A549 (cell line): ENCODE data around the gene LMO2. TPM values are rescaled to one million over a fixed set of nuclear protein-coding genes. Genes with fewer than 3 reads are reported as not detected.

ENCODE experiments used
- ATAC-seq, 2 experiments: fragments of 200-7000 bp in 1 of 2; fragments of >200 bp in 1 of 2; cut with Nextera tagmentation in 1 of 2; cut with Tn5 transposase in 1 of 2; 3 replicates each; pipeline versions ENCODE4 v1.8.0 to v1.9.1; 2018 to 2020; ENCODE audit warnings: mild to moderate bottlenecking in 1 of 2, moderate library complexity in 1 of 2
- CTCF ChIA-PET: fragments of 300-600 bp; sonication (Branson Sonifier 250); formaldehyde crosslinking; extraction: SDS; loops from one replicate; lab custom pipeline; 2021; ENCODE audit warnings: antibody characterized with exemption, inconsistent platforms; lab: Yijun Ruan, JAX
- POLR2A ChIA-PET: fragments of 350-600 bp; formaldehyde crosslinking; extraction: SDS; loops from one replicate; lab custom pipeline; 2021; ENCODE audit warnings: antibody characterized with exemption, inconsistent platforms; lab: Yijun Ruan, JAX
- DNase-seq, 2 experiments: peaks; one replicate each; pipeline versions ENCODE4 v3.0.0 to v3.0.0-alpha.2; 2011 to 2016; ENCODE audit warnings: low read depth in 1 of 2, low spot score in 1 of 2
- FAIRE-seq: peaks from 2 replicates; lab custom pipeline; 2011; peaks lifted over from hg19 to GRCh38; lab: Jason Lieb, UNC
- H3K27ac ChIP-seq, 2 experiments: fragments of >200 bp; sonication (Bioruptor Twin); formaldehyde crosslinking; 3 replicates each; pipeline ENCODE4 v1.5.1; 2016 to 2017
- H3K4me1 ChIP-seq: fragments of >200 bp; sonication (Bioruptor Twin); formaldehyde crosslinking; 3 replicates; pipeline ENCODE4 v1.6.1; 2016
- H3K4me2 ChIP-seq: fragments of >200 bp; sonication (Bioruptor Twin); formaldehyde crosslinking; 3 replicates; pipeline ENCODE4 v1.6.1; 2016
- H3K4me3 ChIP-seq: fragments of >200 bp; sonication (Bioruptor Twin); formaldehyde crosslinking; 3 replicates; pipeline ENCODE4 v1.5.1; 2016
- H3K9me3 ChIP-seq: fragments of >200 bp; sonication (Bioruptor Twin); formaldehyde crosslinking; 3 replicates; pipeline ENCODE4 v1.6.1; 2016
- BCL3 ChIP-seq: fragments of >200 bp; sonication (Bioruptor Twin); formaldehyde crosslinking; IDR thresholded peaks from 3 replicates; pipeline ENCODE4 v1.6.1; 2016
- CBX2 ChIP-seq: fragments of 200-600 bp; sonication (generic); IDR thresholded peaks from 2 replicates; pipeline ENCODE4 v1.6.1; 2016; ENCODE audit warnings: low read depth, mild to moderate bottlenecking, borderline replicate concordance
- CEBPB ChIP-seq, 2 experiments: fragments of >200 bp in 1 of 2; sonication (Bioruptor Twin) in 1 of 2; formaldehyde crosslinking in 1 of 2; IDR thresholded peaks; 2 replicates each; pipeline ENCODE4 v1.6.1; 2012 to 2016
- CHD2 ChIP-seq: fragments of 150-350 bp; IDR thresholded peaks from 2 replicates; pipeline ENCODE4 v1.6.1; 2014; ENCODE audit warnings: low read length; ENCODE audit not compliant: partially characterized antibody
- E2F6 ChIP-seq: IDR thresholded peaks from 2 replicates; pipeline ENCODE4 v1.6.1; 2012; ENCODE audit warnings: low read depth, borderline replicate concordance
- EHF ChIP-seq: fragments of 250-450 bp; sonication (Bioruptor Pico); IDR thresholded peaks from 2 replicates; pipeline ENCODE4 v1.5.0; 2020; ENCODE audit warnings: mild to moderate bottlenecking
- EHMT2 ChIP-seq: fragments of 200-600 bp; sonication (generic); IDR thresholded peaks from 2 replicates; pipeline ENCODE4 v1.6.1; 2016; ENCODE audit warnings: antibody characterized with exemption, low read depth, mild to moderate bottlenecking, moderate library complexity
- FOSB ChIP-seq: fragments of 250-450 bp; sonication (Bioruptor Pico); IDR thresholded peaks from 2 replicates; pipeline ENCODE4 v1.5.0; 2020; ENCODE audit warnings: mild to moderate bottlenecking, moderate library complexity
- HDAC2 ChIP-seq: fragments of 200-600 bp; sonication (generic); IDR thresholded peaks from 2 replicates; pipeline ENCODE4 v1.6.1; 2016
- HEYL ChIP-seq: fragments of 250-450 bp; sonication (Bioruptor Pico); IDR thresholded peaks from 2 replicates; pipeline ENCODE4 v1.8.0; 2021; ENCODE audit warnings: mild to moderate bottlenecking, moderate library complexity
- MAX ChIP-seq: IDR thresholded peaks from 2 replicates; pipeline ENCODE4 v1.6.1; 2012
- RAD21 ChIP-seq, 2 experiments: fragments of >200 bp in 1 of 2; sonication (Bioruptor Twin) in 1 of 2; formaldehyde crosslinking in 1 of 2; IDR thresholded peaks in 1 of 2; conservative IDR thresholded peaks in 1 of 2; 2 replicates in 1 of 2; 3 replicates in 1 of 2; pipeline ENCODE4 v1.6.1; 2012 to 2018; ENCODE audit warnings: inconsistent platforms in 1 of 2
- RFX5 ChIP-seq: fragments of 450-650 bp; IDR thresholded peaks from 2 replicates; pipeline ENCODE4 v1.7.1; 2014; ENCODE audit warnings: antibody characterized with exemption, mild to moderate bottlenecking, moderate library complexity
- RNF2 ChIP-seq: fragments of 200-600 bp; sonication (generic); IDR thresholded peaks from 2 replicates; pipeline ENCODE4 v1.6.1; 2016; ENCODE audit warnings: low read depth, mild to moderate bottlenecking, antibody characterized with exemption, moderate library complexity, borderline replicate concordance
- SMC3 ChIP-seq: fragments of >200 bp; sonication (Bioruptor Twin); formaldehyde crosslinking; IDR thresholded peaks from 3 replicates; pipeline ENCODE4 v1.6.1; 2018; ENCODE audit warnings: inconsistent platforms
- TP53 ChIP-seq: fragments of 250-450 bp; sonication (Bioruptor Pico); IDR thresholded peaks from 2 replicates; pipeline ENCODE4 v1.5.0; 2021; ENCODE audit warnings: mild to moderate bottlenecking, moderate library complexity
- USF2 ChIP-seq: fragments of 450-650 bp; IDR thresholded peaks from 2 replicates; pipeline ENCODE4 v1.6.1; 2014; ENCODE audit warnings: antibody characterized with exemption
- ZC3H11A ChIP-seq: fragments of 450-650 bp; IDR thresholded peaks from 2 replicates; pipeline ENCODE4 v1.6.1; 2014; ENCODE audit warnings: antibody characterized with exemption, mild to moderate bottlenecking
- ZFP36 ChIP-seq: fragments of 450-650 bp; IDR thresholded peaks from 2 replicates; pipeline ENCODE4 v1.6.1; 2014; ENCODE audit warnings: borderline replicate concordance; ENCODE audit not compliant: partially characterized antibody
- WGBS: methylation state at CpG from one replicate; pipeline ENCODE4 v1.1.6; 2017; ENCODE audit errors: missing lambda C conversion rate; 5-methylcytosine and 5-hydroxymethylcytosine counted together
- polyA plus RNA-seq, 4 experiments: library from polyadenylated mRNA; depleted of rRNA in 3 of 4; stranded (reverse); fragments of >200 nt; fragmentation: RNase III in 1 of 4; extraction: RNeasy Plus Mini Kit Qiagen cat#74134 plus additional on column Dnase treatment in 1 of 4; gene quantifications; 2 replicates in 3 of 4; 3 replicates in 1 of 4; pipeline ENCODE4 v1.2.3, GENCODE V29; 2011 to 2017

Gene LMO2
- polyA plus RNA-seq, 2 of the 4 experiments (the other 2 are of a cell fraction) = 0.12 to 0.15 TPM

- ATAC-seq = no peak
Measured at GRCh38 chr11:33864479-33864878, 27.4 kb downstream of the LMO2 start.

GRCh38 chr11:33863418-33864172 lies 28.3 kb downstream of the LMO2 start:
- H3K9me3 ChIP-seq = no peaks in the 10 kb centered on the region
- H3K4me3 ChIP-seq = no peak overlapping the region
- WGBS = 25% methylated on average over 7 of the region's 7 CpGs
- CTCF ChIA-PET = interaction anchor here (0.5 to 9.9 kb wide), 17 partner anchors 11 to 629 kb away, joined by 3 to 245 read pairs (median 5); no protein-coding TSS in a partner anchor
- ATAC-seq = peak; percentile 55 to 71; a peak in 4 of 6 replicates
- POLR2A ChIA-PET = no interaction called here
- H3K4me1 ChIP-seq = 0 out of 3 replicates have a peak, but pooled peaks cover under 1% of the 10 kb centered on the region
- no peak for FAIRE-seq
- H3K4me2 ChIP-seq = no peak overlapping the region
- no peak overlapping the region for H3K27ac ChIP-seq
- TF ChIP-seq SMC3 (peak; percentile 6; the same call in 1 of the 3 replicates), TP53 (CRISPR knock-in tag) (no peak)
- DNase-seq = no peak

More at GRCh38 chr11:33864479-33864878, 27.4 kb downstream of the LMO2 start:
- WGBS = 55% methylated on average over 14 of the region's 16 CpGs
- CTCF ChIA-PET = interaction anchor here (0.6 to 9.9 kb wide), 10 partner anchors 10 to 628 kb away, joined by 3 to 245 read pairs (median 6); no protein-coding TSS in a partner anchor
- POLR2A ChIA-PET = no interaction called here
- no peak for FAIRE-seq
- DNase-seq = no peak
- TF ChIP-seq CHD2 = no peak
- no peak for TF ChIP-seq CEBPB (IDR thresholded peaks at IDR 0.05)
- TF ChIP-seq RNF2 = no peak
- TF ChIP-seq RFX5 = no peak
- no peak for TF ChIP-seq EHMT2
- TF ChIP-seq HDAC2 = no peak
- no peak for TF ChIP-seq EHF (CRISPR knock-in tag)
- no peak for TF ChIP-seq ZFP36
- TF ChIP-seq FOSB (CRISPR knock-in tag) = no peak
- TF ChIP-seq E2F6 = no peak
- TF ChIP-seq BCL3 = no peak
- TF ChIP-seq HEYL = no peak
- Histone ChIP-seq H3K9me3 (no peaks in the 10 kb centered on the region), H3K4me3 (no peak overlapping the region), H3K27ac (no peak overlapping the region), H3K4me2 (no peak overlapping the region), H3K4me1 (0 out of 3 replicates have a peak, but pooled peaks cover 6% of the 10 kb centered on the region)

- Histone ChIP-seq H3K9me3 (no peaks in the 10 kb centered on the region), H3K4me3 (no peak overlapping the region), H3K4me1 (no peaks in the 10 kb centered on the region), H3K27ac (no peak overlapping the region), H3K4me2 (no peak overlapping the region)
- ATAC-seq (no peak), DNase-seq (no peak), FAIRE-seq (no peak)
- CTCF ChIA-PET = interaction anchor here (0.6 to 9.9 kb wide), 9 partner anchors 10 to 316 kb away, joined by 3 to 245 read pairs (median 4); no protein-coding TSS in a partner anchor
- POLR2A ChIA-PET = interaction anchor here (0.7 kb wide), 1 partner anchor 44 kb away, joined by 3 read pairs; no protein-coding TSS in a partner anchor
- 43% methylated on average over 6 of the region's 6 CpGs for WGBS
- no peak for TF ChIP-seq CBX2
- no peak for TF ChIP-seq MAX
- no peak for TF ChIP-seq RAD21 (conservative IDR thresholded peaks at IDR 0.05 in 1 of 2, IDR thresholded peaks at IDR 0.05 in 1 of 2)
- no peak for TF ChIP-seq EHMT2
- TF ChIP-seq ZC3H11A = no peak
- TF ChIP-seq USF2 = no peak
Measured at GRCh38 chr11:33861941-33862589, 29.8 kb downstream of the LMO2 start.
